Tibial artery (tissue), 4 donors: ENCODE data around the gene SMARCC2.
A peak's percentile ranks its signal among the peaks of the same experiment; 100 is the strongest.
"Not testable (repeated sequence)": the region's sequence is repeated elsewhere in the genome, so short reads cannot be mapped to it uniquely, and the experiment has no call there.

Experiments used
- DNase-seq, 2 donors: peaks; one replicate each; pipeline ENCODE4 v3.0.0-alpha.2; 2019
- H3K27ac ChIP-seq, 2 donors: fragments of 200-600 bp; sonication (generic) in 1 of 2; 1 replicate in 1 of 2; 2 replicates in 1 of 2; pipeline ENCODE4 v1.5.1; 2018 to 2019; ENCODE audit warnings: mild to moderate bottlenecking in 1 of 2
- H3K27me3 ChIP-seq, 2 donors: fragments of 200-600 bp; sonication (generic) in 1 of 2; one replicate each; pipeline versions ENCODE4 v1.5.1 to v1.6.0; 2016 to 2019
- H3K36me3 ChIP-seq, 3 donors: fragments of 200-600 bp; sonication (generic) in 2 of 3; one replicate each; pipeline ENCODE4 v1.5.1; 2016 to 2019; ENCODE audit warnings: mild to moderate bottlenecking in 2 of 3
- H3K4me1 ChIP-seq, 4 donors: fragments of 200-600 bp; sonication (generic) in 2 of 4; 1 replicate in 3 of 4; 2 replicates in 1 of 4; pipeline ENCODE4 v1.5.1; 2016 to 2019
- H3K4me3 ChIP-seq, 2 donors: fragments of 200-600 bp; sonication (generic) in 1 of 2; 1 replicate in 1 of 2; 2 replicates in 1 of 2; pipeline ENCODE4 v1.5.1; 2018 to 2019; ENCODE audit warnings: mild to moderate bottlenecking in 2 of 2
- H3K9me3 ChIP-seq, 3 donors: fragments of 200-600 bp; sonication (generic) in 1 of 3; one replicate each; pipeline ENCODE4 v1.5.1; 2016 to 2019
- intact Hi-C: fragments of 100-400 bp; cut with DNase I; formaldehyde crosslinking; loops from one replicate; pipeline ENCODE4 v1.15.0; 2023; ENCODE audit warnings: low total_unique reads
- TF ChIP-seq, protein P1 (sequence below), 2 experiments: fragments of 200-600 bp in 1 of 2; fragments of 450-650 bp in 1 of 2; IDR thresholded peaks; one replicate each; pipeline ENCODE4 v1.5.1; 2017 to 2019; ENCODE audit warnings: antibody characterized with exemption in 2 of 2, mild to moderate bottlenecking in 1 of 2, moderate library complexity in 1 of 2

Gene SMARCC2

DNA sequence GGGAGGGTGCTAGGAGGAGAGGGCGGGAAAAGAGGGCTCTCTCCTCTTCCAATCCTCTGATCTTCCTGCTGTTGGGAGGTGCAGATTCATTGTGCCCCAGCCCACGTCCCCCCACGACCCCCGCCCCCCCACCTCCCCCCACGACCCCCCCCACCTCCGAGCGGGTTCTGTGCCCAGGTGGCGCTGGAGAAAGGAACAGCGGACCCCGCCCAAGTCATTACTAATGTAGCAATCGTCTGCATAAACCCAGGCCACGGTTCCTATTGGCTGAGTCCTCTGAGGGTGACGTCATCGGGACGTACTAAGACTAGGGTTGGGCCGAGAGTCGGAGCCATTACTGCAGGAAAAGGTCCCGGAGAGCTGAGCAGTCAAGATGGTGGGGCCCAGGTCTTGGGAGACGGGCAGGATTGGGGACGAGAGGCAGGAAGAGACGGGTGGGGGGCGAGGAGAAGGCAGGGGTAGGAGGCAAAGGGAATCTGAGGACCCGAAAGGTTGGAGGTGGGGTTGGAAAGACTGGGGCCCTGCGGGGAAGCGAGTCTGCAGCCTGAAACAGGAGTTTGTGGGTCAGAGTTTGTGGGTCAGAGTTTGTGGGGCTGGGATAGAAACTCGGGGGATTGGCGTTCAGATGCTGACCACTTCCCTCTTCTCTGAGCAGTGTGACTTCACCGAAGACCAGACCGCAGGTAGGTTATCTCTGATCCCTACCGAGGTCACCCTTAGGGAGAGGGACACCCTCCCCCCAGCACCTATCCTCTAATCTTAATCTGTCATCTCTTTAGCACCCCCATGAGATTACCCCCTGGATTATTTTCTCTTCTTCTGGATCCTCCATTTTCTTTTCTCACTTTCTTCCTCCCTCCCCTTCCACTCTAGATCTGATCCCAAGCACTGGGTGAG lies 31.0 kb downstream of the SMARCC2 start, which contains the start of gene MYL6:
TSS of gene MYL6 (plus strand) at position 331 of the 897 bp plus-strand sequence. CDS start at position 374, 43 bp downstream.
- TF ChIP-seq, protein P1, sequence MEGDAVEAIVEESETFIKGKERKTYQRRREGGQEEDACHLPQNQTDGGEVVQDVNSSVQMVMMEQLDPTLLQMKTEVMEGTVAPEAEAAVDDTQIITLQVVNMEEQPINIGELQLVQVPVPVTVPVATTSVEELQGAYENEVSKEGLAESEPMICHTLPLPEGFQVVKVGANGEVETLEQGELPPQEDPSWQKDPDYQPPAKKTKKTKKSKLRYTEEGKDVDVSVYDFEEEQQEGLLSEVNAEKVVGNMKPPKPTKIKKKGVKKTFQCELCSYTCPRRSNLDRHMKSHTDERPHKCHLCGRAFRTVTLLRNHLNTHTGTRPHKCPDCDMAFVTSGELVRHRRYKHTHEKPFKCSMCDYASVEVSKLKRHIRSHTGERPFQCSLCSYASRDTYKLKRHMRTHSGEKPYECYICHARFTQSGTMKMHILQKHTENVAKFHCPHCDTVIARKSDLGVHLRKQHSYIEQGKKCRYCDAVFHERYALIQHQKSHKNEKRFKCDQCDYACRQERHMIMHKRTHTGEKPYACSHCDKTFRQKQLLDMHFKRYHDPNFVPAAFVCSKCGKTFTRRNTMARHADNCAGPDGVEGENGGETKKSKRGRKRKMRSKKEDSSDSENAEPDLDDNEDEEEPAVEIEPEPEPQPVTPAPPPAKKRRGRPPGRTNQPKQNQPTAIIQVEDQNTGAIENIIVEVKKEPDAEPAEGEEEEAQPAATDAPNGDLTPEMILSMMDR (IDR thresholded peaks at IDR 0.05): peak in 1 of 2 experiments; percentile 6
- Histone ChIP-seq H3K27ac (peak within 1 kb of the TSS; percentile 95 to 99), H3K4me3 (peak within 1 kb of the TSS; percentile 77 to 93), H3K27me3 (no peaks in the 10 kb centered on the region), H3K36me3 (peaks cover 38 to 50% (median 40%) of the 10 kb centered on the region in 3 donors), H3K9me3 (no peaks in the 10 kb centered on the region), H3K4me1 (peaks cover 0 to 40% (median 30%) of the 10 kb centered on the region in 4 donors)
- intact Hi-C loops: no loop called here
- peak; percentile 98 to 99 for DNase-seq

DNA sequence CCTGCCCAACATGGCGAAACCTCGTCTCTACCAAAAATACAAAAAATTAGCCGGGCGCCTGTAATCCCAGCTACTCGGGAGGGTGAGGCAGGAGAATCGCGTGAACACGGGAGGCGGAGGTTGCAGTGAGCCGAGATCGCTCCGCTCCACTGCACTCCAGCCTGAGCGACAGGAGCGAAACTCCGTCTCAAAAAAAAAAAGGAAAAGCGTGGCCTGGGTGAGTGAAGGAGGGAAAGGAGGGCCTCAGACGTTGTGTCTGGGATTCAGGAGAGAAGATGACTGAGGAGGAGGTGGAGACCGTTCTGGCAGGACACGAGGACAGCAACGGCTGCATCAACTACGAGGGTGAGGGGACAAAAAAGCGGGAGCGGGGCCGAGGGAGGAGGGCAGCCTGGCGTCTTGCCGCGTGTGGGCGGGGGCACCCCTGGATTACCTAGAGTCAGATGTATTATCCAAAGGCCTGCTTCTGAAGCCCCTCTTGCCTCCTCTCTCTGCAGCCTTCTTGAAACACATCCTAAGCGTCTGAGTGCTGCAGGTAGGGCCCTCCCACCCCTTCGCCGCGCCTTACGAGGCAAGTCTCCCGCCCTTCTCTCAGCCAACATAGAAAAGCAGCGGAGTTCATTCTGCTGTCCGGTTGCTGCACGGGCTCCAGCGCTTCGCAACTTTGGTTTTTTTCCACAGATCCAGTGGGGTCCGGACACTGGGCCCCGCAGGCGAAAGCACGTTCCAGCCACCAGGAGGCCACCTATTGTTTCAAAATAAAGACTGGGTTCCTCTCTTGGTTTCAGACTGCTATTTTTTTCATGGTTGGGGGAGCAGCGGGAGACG lies 31.9 kb downstream of the SMARCC2 start:
- peak overlapping the region; percentile 77 to 93 for H3K4me3 ChIP-seq
- H3K27ac ChIP-seq: peak overlapping the region; percentile 95 to 99
- no peaks in the 10 kb centered on the region for H3K9me3 ChIP-seq
- no peaks in the 10 kb centered on the region for H3K27me3 ChIP-seq
- peaks cover 0 to 43% (median 33%) of the 10 kb centered on the region in 4 donors for H3K4me1 ChIP-seq
- intact Hi-C loops: no loop called here
- peak; percentile 78 to 90 for DNase-seq
- H3K36me3 ChIP-seq: peaks cover 32 to 41% (median 32%) of the 10 kb centered on the region in 3 donors
- TF ChIP-seq, protein P1 (IDR thresholded peaks at IDR 0.05): peak; percentile 60 to 83

DNA sequence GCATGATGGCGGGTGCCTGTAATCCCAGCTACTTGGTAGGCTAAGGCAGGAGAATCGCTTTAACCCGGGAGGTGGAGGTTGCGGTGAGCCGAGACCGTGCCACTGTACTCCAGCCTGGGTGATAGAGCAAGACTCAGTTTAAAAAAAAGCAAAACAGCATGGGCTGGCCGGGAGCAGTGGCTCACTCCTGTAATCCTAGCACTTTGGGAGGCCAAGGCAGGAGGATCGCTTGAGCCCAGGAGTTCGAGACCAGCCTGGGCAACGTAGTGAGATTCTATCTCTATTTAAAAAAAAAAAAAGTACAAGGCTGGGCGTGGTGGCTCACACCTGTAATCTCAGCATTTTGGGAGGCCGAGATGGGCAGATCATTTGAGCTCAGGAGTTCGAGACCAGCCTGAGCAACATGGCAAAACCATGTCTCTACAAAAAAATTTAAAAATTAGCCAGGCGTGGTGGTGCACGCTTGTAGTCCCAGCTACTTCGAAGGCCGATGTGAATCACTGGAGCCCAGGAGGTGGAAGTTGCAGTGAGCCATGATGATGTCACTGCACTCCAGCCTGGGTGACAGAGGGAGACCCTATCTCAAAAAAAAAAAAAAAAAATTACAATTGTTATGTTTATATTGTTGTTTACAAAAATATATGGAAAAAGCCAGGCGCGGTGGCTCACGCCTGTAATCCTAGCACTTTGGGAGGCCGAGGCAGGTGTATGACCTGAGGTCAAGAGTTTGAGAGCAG lies 32.7 kb downstream of the SMARCC2 start:
- Histone ChIP-seq H3K36me3 (peaks cover 24 to 34% (median 24%) of the 10 kb centered on the region in 3 donors), H3K4me1 (peaks cover 0 to 39% (median 29%) of the 10 kb centered on the region in 4 donors), H3K27ac (peak overlapping the region; percentile 95 to 99), H3K4me3 (peak overlapping the region; percentile 77 to 93)
- intact Hi-C loops, DNase-seq, H3K27me3 ChIP-seq, H3K9me3 ChIP-seq: not testable (repeated sequence)

DNA sequence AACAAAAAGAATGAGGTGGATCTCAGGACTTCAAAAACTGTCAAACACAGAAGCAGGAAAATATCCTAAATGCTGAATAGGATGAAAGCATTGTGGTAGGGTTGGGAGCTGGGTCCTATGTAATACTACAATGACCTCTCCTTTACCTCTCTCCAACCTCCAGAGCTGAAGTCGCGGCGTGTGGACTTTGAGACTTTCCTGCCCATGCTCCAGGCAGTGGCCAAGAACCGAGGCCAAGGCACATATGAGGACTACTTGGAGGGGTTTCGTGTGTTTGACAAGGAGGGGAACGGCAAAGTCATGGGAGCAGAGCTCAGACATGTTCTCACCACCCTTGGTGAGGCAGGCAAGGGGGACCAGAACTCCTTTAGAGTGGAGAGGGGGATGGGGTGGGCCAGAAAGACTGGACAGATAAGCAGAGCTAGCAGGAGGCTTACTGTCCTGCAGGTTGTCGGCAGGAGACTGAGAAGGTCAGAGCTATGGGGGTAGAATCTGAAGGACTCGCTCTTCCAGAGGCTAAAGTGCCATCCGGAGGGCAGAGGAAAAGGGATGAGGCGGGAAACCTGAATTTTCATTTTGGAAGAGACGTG lies 33.9 kb downstream of the SMARCC2 start:
- Histone ChIP-seq H3K27ac (no peak overlapping the region), H3K9me3 (no peaks in the 10 kb centered on the region), H3K4me1 (peaks cover 0 to 30% (median 22%) of the 10 kb centered on the region in 4 donors), H3K36me3 (peaks cover 11 to 21% (median 12%) of the 10 kb centered on the region in 3 donors), H3K4me3 (no peak overlapping the region), H3K27me3 (no peaks in the 10 kb centered on the region)
- TF ChIP-seq, protein P1 (IDR thresholded peaks at IDR 0.05): no peak
- intact Hi-C loops: no loop called here
- DNase-seq: no peak

DNA sequence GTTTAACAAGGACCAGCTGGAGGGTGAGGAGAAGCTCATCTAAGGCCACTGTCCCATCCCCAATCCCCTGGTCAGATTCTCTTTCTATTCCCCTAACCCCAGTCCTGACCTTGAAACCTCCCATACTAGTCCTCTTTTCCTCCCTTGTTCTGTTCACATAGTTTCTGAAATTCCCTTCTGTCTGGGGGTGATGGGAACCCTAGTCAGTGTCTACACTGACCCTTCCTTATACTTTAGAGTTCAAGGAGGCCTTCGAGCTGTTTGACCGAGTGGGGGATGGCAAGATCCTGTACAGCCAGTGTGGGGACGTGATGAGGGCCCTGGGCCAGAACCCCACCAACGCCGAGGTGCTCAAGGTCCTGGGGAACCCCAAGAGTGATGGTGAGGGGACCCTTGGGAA lies 34.5 kb downstream of the SMARCC2 start:
- H3K4me1 ChIP-seq: peaks cover 0 to 25% (median 18%) of the 10 kb centered on the region in 4 donors
- TF ChIP-seq, protein P1 (IDR thresholded peaks at IDR 0.05): no peak
- no peaks in the 10 kb centered on the region for H3K9me3 ChIP-seq
- no peaks in the 10 kb centered on the region for H3K27me3 ChIP-seq
- H3K4me3 ChIP-seq: no peak overlapping the region
- intact Hi-C loops: no loop called here
- H3K27ac ChIP-seq: no peak overlapping the region
- peaks cover 6 to 15% (median 6%) of the 10 kb centered on the region in 3 donors for H3K36me3 ChIP-seq
- no peak for DNase-seq
